K562 (cell line): ENCODE measurements around the gene PPOX. TPM values are rescaled to one million over a fixed set of nuclear protein-coding genes. Genes with fewer than 3 reads are reported as not detected.

Experiments
- ARNT ChIP-seq, 2 experiments: fragments of 450-650 bp; IDR thresholded peaks; 2 replicates each; pipeline ENCODE4 v1.6.1; 2016; ENCODE audit warnings: mild to moderate bottlenecking in 1 of 2
- BRD4 ChIP-seq: fragments of 200-600 bp; sonication (generic); IDR thresholded peaks from 2 replicates; pipeline ENCODE4 v1.6.1; 2017; ENCODE audit warnings: inconsistent platforms
- CEBPG ChIP-seq, 3 experiments: fragments of 200-800 bp in 1 of 3; sonication (Bioruptor generic) in 1 of 3; sonication (generic) in 1 of 3; formaldehyde crosslinking in 1 of 3; IDR thresholded peaks in 2 of 3; conservative IDR thresholded peaks in 1 of 3; 2 replicates each; pipeline versions ENCODE4 v1.6.1 to v1.8.0; 2016 to 2022; ENCODE audit warnings: missing compliant biosample characterization in 2 of 3, missing genetic modification characterization in 2 of 3, mild to moderate bottlenecking in 1 of 3, missing genetic modification reagents in 1 of 3
- EGR1 ChIP-seq: fragments of 450-650 bp; conservative IDR thresholded peaks from 2 replicates; pipeline ENCODE4 v1.6.1; 2017; ENCODE audit warnings: mild to moderate bottlenecking
- FUS ChIP-seq: fragments of 200-400 bp; formaldehyde crosslinking; optimal IDR thresholded peaks from 2 replicates; pipeline ENCODE3; 2017; ENCODE audit warnings: low read depth, low read length
- GTF2E2 ChIP-seq: fragments of 200-800 bp; sonication (Bioruptor generic); IDR thresholded peaks from 2 replicates; pipeline ENCODE4 v1.6.1; 2016; ENCODE audit warnings: missing genetic modification characterization, missing compliant biosample characterization
- JUN ChIP-seq, 2 experiments: sonication (generic) in 1 of 2; formaldehyde crosslinking in 1 of 2; IDR thresholded peaks; 2 replicates each; pipeline versions ENCODE4 v1.6.1 to v1.8.0; 2012 to 2022; ENCODE audit warnings: borderline replicate concordance in 2 of 2, mild to moderate bottlenecking in 2 of 2, improper control_type of control experiment in 1 of 2, low read depth in 1 of 2, low read length in 1 of 2, missing genetic modification reagents in 1 of 2
- MCM5 ChIP-seq: fragments of 450-650 bp; IDR thresholded peaks from 2 replicates; pipeline ENCODE4 v1.6.1; 2016; ENCODE audit warnings: low read depth
- MYC ChIP-seq, 2 experiments: fragments of 250-450 bp in 1 of 2; sonication (Bioruptor Pico) in 1 of 2; IDR thresholded peaks; 2 replicates each; pipeline versions ENCODE4 v1.5.1 to v1.6.1; 2012 to 2021; ENCODE audit warnings: low read depth in 2 of 2, borderline replicate concordance in 1 of 2, improper control_type of control experiment in 1 of 2, low read length in 1 of 2, mild to moderate bottlenecking in 1 of 2, moderate library complexity in 1 of 2
- NFATC3 ChIP-seq: fragments of 450-650 bp; IDR thresholded peaks from 2 replicates; pipeline ENCODE4 v1.6.1; 2017; ENCODE audit warnings: mild to moderate bottlenecking
- SAFB2 ChIP-seq: fragments of 200-400 bp; formaldehyde crosslinking; IDR thresholded peaks from 2 replicates; pipeline ENCODE4 v1.6.1; 2018; ENCODE audit warnings: borderline replicate concordance, low read length, low read depth, moderate library complexity; ENCODE audit not compliant: severe bottlenecking
- SRSF3 ChIP-seq: fragments of 200-400 bp; formaldehyde crosslinking; IDR thresholded peaks from 2 replicates; pipeline ENCODE4 v1.6.1; 2016; ENCODE audit warnings: mild to moderate bottlenecking, low read length, moderate library complexity; ENCODE audit not compliant: insufficient read depth
- TCF7 ChIP-seq: sonication (generic); IDR thresholded peaks from 2 replicates; pipeline ENCODE4 v1.6.1; 2016; ENCODE audit warnings: antibody characterized with exemption, borderline replicate concordance
- ZFX ChIP-seq: sonication (generic); formaldehyde crosslinking; IDR thresholded peaks from 2 replicates; pipeline ENCODE4 v1.8.0; 2022; ENCODE audit warnings: mild to moderate bottlenecking, missing genetic modification reagents, moderate library complexity
- ZNF583 ChIP-seq: fragments of 250-450 bp; sonication (Bioruptor Pico); IDR thresholded peaks from 2 replicates; pipeline ENCODE4 v1.4.0; 2020
- ZNF76 ChIP-seq: fragments of 250-450 bp; sonication (Bioruptor Pico); IDR thresholded peaks from 2 replicates; pipeline ENCODE4 v1.4.0; 2020; ENCODE audit warnings: mild to moderate bottlenecking, moderate library complexity, borderline replicate concordance
- ZNF79 ChIP-seq: fragments of 250-450 bp; sonication (Bioruptor Pico); IDR thresholded peaks from 2 replicates; pipeline ENCODE4 v1.4.0; 2020; ENCODE audit warnings: low read depth, mild to moderate bottlenecking, moderate library complexity
- polyA plus RNA-seq, 8 experiments: library from polyadenylated mRNA; depleted of rRNA in 4 of 8; stranded (reverse) in 5 of 8; unstranded in 3 of 8; fragments of >200 nt; fragmentation: Nextera tagmentation in 2 of 8; fragmentation: Illumina TruSeq in 1 of 8; extraction: Ambion mirVana in 2 of 8; extraction: Trizol in 1 of 8; gene quantifications; 2 replicates each; pipeline versions ENCODE4 v1.2.1 to v1.2.3, GENCODE V29; 2011 to 2014; ENCODE audit warnings: inconsistent platforms in 1 of 8, missing spikeins in 1 of 8
- total RNA-seq, 7 experiments: library from RNA; depleted of rRNA in 6 of 7; stranded (reverse); fragments of >200 nt in 6 of 7; fragmentation: Illumina TruSeq in 2 of 7; extraction: Trizol in 2 of 7; gene quantifications; 2 replicates each; pipeline versions ENCODE4 v1.2.1 to v1.2.3, GENCODE V29; 2011 to 2021; ENCODE audit warnings: low replicate concordance in 1 of 7
- TF ChIP-seq, protein P1 (sequence below): fragments of 250-450 bp; sonication (Bioruptor Pico); IDR thresholded peaks from 2 replicates; pipeline ENCODE4 v1.4.0; 2020

PPOX gene
- total and polyA plus RNA-seq, 9 of the 15 experiments (the other 6 are each of a cell fraction or from before 2014, with no cell fraction given) = 17.0 to 57.1 (median 38.9) TPM

DNA sequence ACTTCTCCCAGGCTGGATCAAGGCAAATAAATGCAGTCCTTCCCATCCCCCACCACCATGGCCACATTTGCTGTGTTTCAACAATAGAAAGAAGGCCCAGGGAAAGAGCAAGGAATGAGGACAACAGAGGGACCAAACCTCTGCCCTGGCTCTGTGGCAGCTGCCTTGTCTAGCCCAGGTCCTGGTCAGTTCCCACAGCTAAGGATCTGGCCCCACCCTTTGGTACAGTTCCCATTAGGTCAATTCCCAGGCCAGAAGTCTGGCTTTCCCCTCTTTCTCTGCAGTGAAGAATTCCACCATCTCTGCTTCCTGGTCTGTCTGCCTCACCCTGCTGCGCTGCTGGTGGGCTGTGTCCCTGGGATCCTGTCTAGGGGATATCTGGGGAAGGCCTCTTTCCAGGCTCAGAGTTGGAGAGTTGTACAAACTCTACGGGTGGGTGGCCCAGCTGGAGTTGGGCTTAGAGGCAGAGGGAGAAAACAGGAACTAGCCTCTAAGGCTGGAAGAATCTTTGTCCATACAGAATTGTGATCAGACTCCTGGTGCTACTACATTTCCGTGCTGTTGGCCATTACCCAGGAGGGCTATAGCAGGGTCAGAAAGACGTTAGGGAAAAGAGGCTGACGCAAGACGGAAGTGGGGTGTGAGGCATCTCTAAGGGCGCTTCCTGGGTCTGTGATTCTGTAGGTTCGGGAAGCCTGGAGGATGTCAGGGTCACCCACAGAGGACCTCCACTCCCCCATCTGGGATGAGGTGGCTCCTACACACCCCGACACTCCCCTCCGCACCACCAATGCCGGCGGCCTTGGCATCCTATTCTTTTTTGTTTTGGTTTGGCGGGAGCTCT, 35.0 kb downstream of the PPOX start (continued):
- 0 out of 2 replicates have a peak, but pooled peaks have one; percentile 17 for TF ChIP-seq ZNF79 (CRISPR knock-in tag)
- TF ChIP-seq, protein P1, sequence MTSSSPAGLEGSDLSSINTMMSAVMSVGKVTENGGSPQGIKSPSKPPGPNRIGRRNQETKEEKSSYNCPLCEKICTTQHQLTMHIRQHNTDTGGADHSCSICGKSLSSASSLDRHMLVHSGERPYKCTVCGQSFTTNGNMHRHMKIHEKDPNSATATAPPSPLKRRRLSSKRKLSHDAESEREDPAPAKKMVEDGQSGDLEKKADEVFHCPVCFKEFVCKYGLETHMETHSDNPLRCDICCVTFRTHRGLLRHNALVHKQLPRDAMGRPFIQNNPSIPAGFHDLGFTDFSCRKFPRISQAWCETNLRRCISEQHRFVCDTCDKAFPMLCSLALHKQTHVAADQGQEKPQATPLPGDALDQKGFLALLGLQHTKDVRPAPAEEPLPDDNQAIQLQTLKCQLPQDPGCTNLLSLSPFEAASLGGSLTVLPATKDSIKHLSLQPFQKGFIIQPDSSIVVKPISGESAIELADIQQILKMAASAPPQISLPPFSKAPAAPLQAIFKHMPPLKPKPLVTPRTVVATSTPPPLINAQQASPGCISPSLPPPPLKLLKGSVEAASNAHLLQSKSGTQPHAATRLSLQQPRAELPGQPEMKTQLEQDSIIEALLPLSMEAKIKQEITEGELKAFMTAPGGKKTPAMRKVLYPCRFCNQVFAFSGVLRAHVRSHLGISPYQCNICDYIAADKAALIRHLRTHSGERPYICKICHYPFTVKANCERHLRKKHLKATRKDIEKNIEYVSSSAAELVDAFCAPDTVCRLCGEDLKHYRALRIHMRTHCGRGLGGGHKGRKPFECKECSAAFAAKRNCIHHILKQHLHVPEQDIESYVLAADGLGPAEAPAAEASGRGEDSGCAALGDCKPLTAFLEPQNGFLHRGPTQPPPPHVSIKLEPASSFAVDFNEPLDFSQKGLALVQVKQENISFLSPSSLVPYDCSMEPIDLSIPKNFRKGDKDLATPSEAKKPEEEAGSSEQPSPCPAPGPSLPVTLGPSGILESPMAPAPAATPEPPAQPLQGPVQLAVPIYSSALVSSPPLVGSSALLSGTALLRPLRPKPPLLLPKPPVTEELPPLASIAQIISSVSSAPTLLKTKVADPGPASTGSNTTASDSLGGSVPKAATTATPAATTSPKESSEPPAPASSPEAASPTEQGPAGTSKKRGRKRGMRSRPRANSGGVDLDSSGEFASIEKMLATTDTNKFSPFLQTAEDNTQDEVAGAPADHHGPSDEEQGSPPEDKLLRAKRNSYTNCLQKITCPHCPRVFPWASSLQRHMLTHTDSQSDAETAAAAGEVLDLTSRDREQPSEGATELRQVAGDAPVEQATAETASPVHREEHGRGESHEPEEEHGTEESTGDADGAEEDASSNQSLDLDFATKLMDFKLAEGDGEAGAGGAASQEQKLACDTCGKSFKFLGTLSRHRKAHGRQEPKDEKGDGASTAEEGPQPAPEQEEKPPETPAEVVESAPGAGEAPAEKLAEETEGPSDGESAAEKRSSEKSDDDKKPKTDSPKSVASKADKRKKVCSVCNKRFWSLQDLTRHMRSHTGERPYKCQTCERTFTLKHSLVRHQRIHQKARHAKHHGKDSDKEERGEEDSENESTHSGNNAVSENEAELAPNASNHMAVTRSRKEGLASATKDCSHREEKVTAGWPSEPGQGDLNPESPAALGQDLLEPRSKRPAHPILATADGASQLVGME (CRISPR knock-in tag) = peak; percentile 20; the same call in 1 of the 2 replicates
- peak; percentile 53; the same call in 1 of the 2 replicates for TF ChIP-seq CEBPG (CRISPR knock-in tag; IDR thresholded peaks at IDR 0.05)
- peak in 1 of 2 experiments; percentile 68; a peak in 1 of 4 replicates for TF ChIP-seq CEBPG (tag; conservative IDR thresholded peaks at IDR 0.05 in 1 of 2, IDR thresholded peaks at IDR 0.05 in 1 of 2)
- TF ChIP-seq ARNT (IDR thresholded peaks at IDR 0.05) = no peak
- no peak for TF ChIP-seq MCM5
- TF ChIP-seq ZNF583 (CRISPR knock-in tag) = 0 out of 2 replicates have a peak, but pooled peaks have one; percentile 31
- no peak for TF ChIP-seq NFATC3
- no peak for TF ChIP-seq TCF7
- TF ChIP-seq MYC (IDR thresholded peaks at IDR 0.05; ENCODE audit: low read depth, low read length) = no peak
- peak; percentile 44; the same call in 1 of the 2 replicates for TF ChIP-seq MYC (CRISPR knock-in tag; IDR thresholded peaks at IDR 0.05; ENCODE audit: borderline replicate concordance, low read depth)
- 0 out of 2 replicates have a peak, but pooled peaks have one; percentile 3 for TF ChIP-seq EGR1
- TF ChIP-seq BRD4 = 0 out of 2 replicates have a peak, but pooled peaks have one; percentile 20
- peak; percentile 64 for TF ChIP-seq ZFX (CRISPR knock-in tag)
- TF ChIP-seq GTF2E2 (tag) = no peak
- TF ChIP-seq FUS = no peak
- no peak for TF ChIP-seq ZNF76 (CRISPR knock-in tag)
- no peak for TF ChIP-seq JUN (IDR thresholded peaks at IDR 0.05; ENCODE audit: borderline replicate concordance, low read depth, low read length)
- 0 out of 2 replicates have a peak, but pooled peaks have one; percentile 22 for TF ChIP-seq JUN (CRISPR knock-in tag; IDR thresholded peaks at IDR 0.05; ENCODE audit: borderline replicate concordance)
- TF ChIP-seq SAFB2 = no peak
- no peak for TF ChIP-seq SRSF3
